ENCODE measurements around the gene PIGL.
A peak's percentile ranks its signal among the peaks of the same experiment; 100 is the strongest.
"Not testable (repeated sequence)": the region's sequence is repeated elsewhere in the genome, so short reads cannot be mapped to it uniquely, and the experiment has no call there.

The PIGL gene

GRCh38 chr17:16199093-16199492, 17.9 kb upstream of the PIGL start:
- no peak overlapping the region for H3K4me3 ChIP-seq (ENCODE audit: low read depth in 1 of 5, low read length in 5 of 5)
- peaks cover 2 to 32% (median 25%) of the 10 kb centered on the region in 5 donors for H3K4me1 ChIP-seq (ENCODE audit: control insufficient read depth in 5 of 5, insufficient read depth in 5 of 5, low read length in 5 of 5)
- peak overlapping the region; percentile 50 for H3K27ac ChIP-seq (ENCODE audit: low read depth, low read length)
- H3K27me3 ChIP-seq (ENCODE audit: control insufficient read depth in 5 of 5, insufficient read depth in 4 of 5, low read length in 5 of 5), result no peaks in the 10 kb centered on the region
- H3K9ac ChIP-seq (ENCODE audit: low read length in 5 of 5), result peak overlapping the region in 1 of 5 donors; percentile 45
- H3K9me3 ChIP-seq (ENCODE audit: control insufficient read depth in 5 of 5, low read length in 5 of 5), result no peaks in the 10 kb centered on the region
- peaks cover 0 to 6% (median 5%) of the 10 kb centered on the region in 5 donors for H3K36me3 ChIP-seq (ENCODE audit: control insufficient read depth in 5 of 5, insufficient read depth in 5 of 5, low read length in 5 of 5)

- not testable (repeated sequence) for H3K27ac ChIP-seq (ENCODE audit: low read depth, low read length); H3K9ac ChIP-seq (ENCODE audit: low read length in 5 of 5); H3K4me3 ChIP-seq (ENCODE audit: low read depth in 1 of 5, low read length in 5 of 5); H3K9me3 ChIP-seq (ENCODE audit: control insufficient read depth in 5 of 5, low read length in 5 of 5); H3K27me3 ChIP-seq (ENCODE audit: control insufficient read depth in 5 of 5, insufficient read depth in 4 of 5, low read length in 5 of 5); H3K36me3 ChIP-seq (ENCODE audit: control insufficient read depth in 5 of 5, insufficient read depth in 5 of 5, low read length in 5 of 5)
- H3K4me1 ChIP-seq (ENCODE audit: control insufficient read depth in 5 of 5, insufficient read depth in 5 of 5, low read length in 5 of 5), result peaks cover 2 to 33% (median 25%) of the 10 kb centered on the region in 5 donors
Observed at GRCh38 chr17:16201693-16202131, 15.3 kb upstream of the PIGL start.

GRCh38 chr17:16202554-16203500, 14.2 kb upstream of the PIGL start:
- not testable (repeated sequence) for H3K27me3 ChIP-seq (ENCODE audit: control insufficient read depth in 5 of 5, insufficient read depth in 4 of 5, low read length in 5 of 5); H3K36me3 ChIP-seq (ENCODE audit: control insufficient read depth in 5 of 5, insufficient read depth in 5 of 5, low read length in 5 of 5); H3K4me3 ChIP-seq (ENCODE audit: low read depth in 1 of 5, low read length in 5 of 5); H3K9me3 ChIP-seq (ENCODE audit: control insufficient read depth in 5 of 5, low read length in 5 of 5)
- H3K9ac ChIP-seq (ENCODE audit: low read length in 5 of 5), result peak overlapping the region in 3 of 5 donors; percentile 39 to 50 (median 46)
- peak overlapping the region; percentile 67 for H3K27ac ChIP-seq (ENCODE audit: low read depth, low read length)
- peaks cover 2 to 35% (median 25%) of the 10 kb centered on the region in 5 donors for H3K4me1 ChIP-seq (ENCODE audit: control insufficient read depth in 5 of 5, insufficient read depth in 5 of 5, low read length in 5 of 5)

- H3K9ac ChIP-seq (ENCODE audit: low read length in 5 of 5); H3K36me3 ChIP-seq (ENCODE audit: control insufficient read depth in 5 of 5, insufficient read depth in 5 of 5, low read length in 5 of 5); H3K4me3 ChIP-seq (ENCODE audit: low read depth in 1 of 5, low read length in 5 of 5); H3K9me3 ChIP-seq (ENCODE audit: control insufficient read depth in 5 of 5, low read length in 5 of 5); H3K27ac ChIP-seq (ENCODE audit: low read depth, low read length); H3K27me3 ChIP-seq (ENCODE audit: control insufficient read depth in 5 of 5, insufficient read depth in 4 of 5, low read length in 5 of 5): not testable (repeated sequence)
- H3K4me1 ChIP-seq (ENCODE audit: control insufficient read depth in 5 of 5, insufficient read depth in 5 of 5, low read length in 5 of 5), result peaks cover 2 to 23% (median 15%) of the 10 kb centered on the region in 5 donors
Observed at GRCh38 chr17:16204763-16205162, 12.2 kb upstream of the PIGL start.

- Histone ChIP-seq H3K4me1 (ENCODE audit: control insufficient read depth in 5 of 5, insufficient read depth in 5 of 5, low read length in 5 of 5) (peaks cover 4 to 33% (median 28%) of the 10 kb centered on the region in 5 donors), H3K36me3 (ENCODE audit: control insufficient read depth in 5 of 5, insufficient read depth in 5 of 5, low read length in 5 of 5) (no peaks in the 10 kb centered on the region), H3K9me3 (ENCODE audit: control insufficient read depth in 5 of 5, low read length in 5 of 5) (no peaks in the 10 kb centered on the region), H3K4me3 (ENCODE audit: low read depth in 1 of 5, low read length in 5 of 5) (no peak overlapping the region), H3K9ac (ENCODE audit: low read length in 5 of 5) (no peak overlapping the region), H3K27ac (ENCODE audit: low read depth, low read length) (no peak overlapping the region), H3K27me3 (ENCODE audit: control insufficient read depth in 5 of 5, insufficient read depth in 4 of 5, low read length in 5 of 5) (no peaks in the 10 kb centered on the region)
Observed at GRCh38 chr17:16211590-16211989, 5.4 kb upstream of the PIGL start.

GRCh38 chr17:16212793-16213192, 4.2 kb upstream of the PIGL start:
- no peak overlapping the region for H3K27ac ChIP-seq (ENCODE audit: low read depth, low read length)
- no peaks in the 10 kb centered on the region for H3K36me3 ChIP-seq (ENCODE audit: control insufficient read depth in 5 of 5, insufficient read depth in 5 of 5, low read length in 5 of 5)
- H3K4me3 ChIP-seq (ENCODE audit: low read depth in 1 of 5, low read length in 5 of 5), result no peak overlapping the region
- peaks cover 4 to 43% (median 35%) of the 10 kb centered on the region in 5 donors for H3K4me1 ChIP-seq (ENCODE audit: control insufficient read depth in 5 of 5, insufficient read depth in 5 of 5, low read length in 5 of 5)
- H3K9ac ChIP-seq (ENCODE audit: low read length in 5 of 5), result peak overlapping the region in 1 of 5 donors; percentile 5
- H3K27me3 ChIP-seq (ENCODE audit: control insufficient read depth in 5 of 5, insufficient read depth in 4 of 5, low read length in 5 of 5), result no peaks in the 10 kb centered on the region
- no peaks in the 10 kb centered on the region for H3K9me3 ChIP-seq (ENCODE audit: control insufficient read depth in 5 of 5, low read length in 5 of 5)

- H3K9me3 ChIP-seq (ENCODE audit: control insufficient read depth in 5 of 5, low read length in 5 of 5), result no peaks in the 10 kb centered on the region
- no peaks in the 10 kb centered on the region for H3K27me3 ChIP-seq (ENCODE audit: control insufficient read depth in 5 of 5, insufficient read depth in 4 of 5, low read length in 5 of 5)
- peak overlapping the region; percentile 91 to 99 (median 95) for H3K9ac ChIP-seq (ENCODE audit: low read length in 5 of 5)
- no peaks in the 10 kb centered on the region for H3K36me3 ChIP-seq (ENCODE audit: control insufficient read depth in 5 of 5, insufficient read depth in 5 of 5, low read length in 5 of 5)
- H3K27ac ChIP-seq (ENCODE audit: low read depth, low read length), result peak overlapping the region; percentile 95
- peak overlapping the region; percentile 80 to 94 (median 91) for H3K4me3 ChIP-seq (ENCODE audit: low read depth in 1 of 5, low read length in 5 of 5)
- H3K4me1 ChIP-seq (ENCODE audit: control insufficient read depth in 5 of 5, insufficient read depth in 5 of 5, low read length in 5 of 5), result peaks cover 4 to 46% (median 42%) of the 10 kb centered on the region in 5 donors
Observed at GRCh38 chr17:16214190-16215001, 2.6 kb upstream of the PIGL start.

GRCh38 chr17:16215002-16215272, 2.1 kb upstream of the PIGL start:
- peak overlapping the region; percentile 95 for H3K27ac ChIP-seq (ENCODE audit: low read depth, low read length)
- peak overlapping the region; percentile 91 to 99 (median 95) for H3K9ac ChIP-seq (ENCODE audit: low read length in 5 of 5)
- no peaks in the 10 kb centered on the region for H3K9me3 ChIP-seq (ENCODE audit: control insufficient read depth in 5 of 5, low read length in 5 of 5)
- H3K36me3 ChIP-seq (ENCODE audit: control insufficient read depth in 5 of 5, insufficient read depth in 5 of 5, low read length in 5 of 5), result no peaks in the 10 kb centered on the region
- peak overlapping the region; percentile 80 to 94 (median 91) for H3K4me3 ChIP-seq (ENCODE audit: low read depth in 1 of 5, low read length in 5 of 5)
- H3K4me1 ChIP-seq (ENCODE audit: control insufficient read depth in 5 of 5, insufficient read depth in 5 of 5, low read length in 5 of 5), result peaks cover 4 to 46% (median 42%) of the 10 kb centered on the region in 5 donors
- no peaks in the 10 kb centered on the region for H3K27me3 ChIP-seq (ENCODE audit: control insufficient read depth in 5 of 5, insufficient read depth in 4 of 5, low read length in 5 of 5)

- Histone ChIP-seq H3K9ac (ENCODE audit: low read length in 5 of 5) (peak within 1 kb of the TSS; percentile 91 to 99 (median 95)), H3K9me3 (ENCODE audit: control insufficient read depth in 5 of 5, low read length in 5 of 5) (no peaks in the 10 kb centered on the region), H3K27ac (ENCODE audit: low read depth, low read length) (peak within 1 kb of the TSS; percentile 95), H3K27me3 (ENCODE audit: control insufficient read depth in 5 of 5, insufficient read depth in 4 of 5, low read length in 5 of 5) (no peaks in the 10 kb centered on the region), H3K36me3 (ENCODE audit: control insufficient read depth in 5 of 5, insufficient read depth in 5 of 5, low read length in 5 of 5) (no peaks in the 10 kb centered on the region), H3K4me3 (ENCODE audit: low read depth in 1 of 5, low read length in 5 of 5) (peak within 1 kb of the TSS; percentile 80 to 94 (median 91)), H3K4me1 (ENCODE audit: control insufficient read depth in 5 of 5, insufficient read depth in 5 of 5, low read length in 5 of 5) (peaks cover 4 to 46% (median 42%) of the 10 kb centered on the region in 5 donors)
Observed at GRCh38 chr17:16215273-16215964, 1.6 kb upstream of the PIGL start, which contains the start of gene NCOR1. Gene NCOR1, minus strand, starts transcription at chr17:16215534. Its CDS starts 20,965 bp downstream, at chr17:16194569.

Data from subcutaneous abdominal adipose tissue (tissue), 5 donors.